NCI-H774 (cell line): Measurements from ENCODE around the gene SNRNP27.

Experiments
- DNase-seq: peaks from one replicate; lab custom pipeline; 2025; lab: John Stamatoyannopoulos, UW

SNRNP27 gene

GRCh38 chr2:69916106-69916505 is 22.4 kb downstream of the SNRNP27 start:
- DNase-seq: no peak

GRCh38 chr2:69917852-69918251 is 24.1 kb downstream of the SNRNP27 start:
- DNase-seq: no peak

- DNase-seq: no peak
Observed at GRCh38 chr2:69918401-69918800, 24.6 kb downstream of the SNRNP27 start.

- DNase-seq: no peak
Observed at GRCh38 chr2:69923116-69923515, 29.4 kb downstream of the SNRNP27 start.

- DNase-seq: no peak
Observed at GRCh38 chr2:69926849-69927515, 33.2 kb downstream of the SNRNP27 start.

GRCh38 chr2:69931832-69932595 is 38.3 kb downstream of the SNRNP27 start:
- no peak for DNase-seq

- no peak for DNase-seq
Observed at GRCh38 chr2:69932596-69932922, 38.8 kb downstream of the SNRNP27 start.

- DNase-seq: no peak
Observed at GRCh38 chr2:69933254-69933828, 39.6 kb downstream of the SNRNP27 start.

- DNase-seq: no peak
Observed at GRCh38 chr2:69933839-69934613, 40.3 kb downstream of the SNRNP27 start.

- no peak for DNase-seq
Observed at GRCh38 chr2:69934614-69934908, 40.8 kb downstream of the SNRNP27 start.

GRCh38 chr2:69935011-69935410 is 41.3 kb downstream of the SNRNP27 start:
- DNase-seq: no peak

- DNase-seq: no peak
Observed at GRCh38 chr2:69936906-69937305, 43.1 kb downstream of the SNRNP27 start.

- no peak for DNase-seq
Observed at GRCh38 chr2:69937968-69938367, 44.2 kb downstream of the SNRNP27 start.

GRCh38 chr2:69939722-69940121 is 46.0 kb downstream of the SNRNP27 start:
- no peak for DNase-seq

- DNase-seq: no peak
Observed at GRCh38 chr2:69940691-69941090, 46.9 kb downstream of the SNRNP27 start.

- DNase-seq: no peak
Observed at GRCh38 chr2:69943000-69943842, 49.5 kb downstream of the SNRNP27 start.

GRCh38 chr2:69943843-69944525 is 50.2 kb downstream of the SNRNP27 start:
- DNase-seq: no peak

GRCh38 chr2:69944756-69945155 is 51.0 kb downstream of the SNRNP27 start:
- no peak for DNase-seq

GRCh38 chr2:69945441-69945840 is 51.7 kb downstream of the SNRNP27 start:
- DNase-seq: no peak

- DNase-seq: no peak
Observed at GRCh38 chr2:69945941-69946340, 52.2 kb downstream of the SNRNP27 start.
